Measurements from ENCODE around the gene ARFRP1.
A peak's percentile ranks its signal among the peaks of the same experiment; 100 is the strongest.

ARFRP1 gene

DNA sequence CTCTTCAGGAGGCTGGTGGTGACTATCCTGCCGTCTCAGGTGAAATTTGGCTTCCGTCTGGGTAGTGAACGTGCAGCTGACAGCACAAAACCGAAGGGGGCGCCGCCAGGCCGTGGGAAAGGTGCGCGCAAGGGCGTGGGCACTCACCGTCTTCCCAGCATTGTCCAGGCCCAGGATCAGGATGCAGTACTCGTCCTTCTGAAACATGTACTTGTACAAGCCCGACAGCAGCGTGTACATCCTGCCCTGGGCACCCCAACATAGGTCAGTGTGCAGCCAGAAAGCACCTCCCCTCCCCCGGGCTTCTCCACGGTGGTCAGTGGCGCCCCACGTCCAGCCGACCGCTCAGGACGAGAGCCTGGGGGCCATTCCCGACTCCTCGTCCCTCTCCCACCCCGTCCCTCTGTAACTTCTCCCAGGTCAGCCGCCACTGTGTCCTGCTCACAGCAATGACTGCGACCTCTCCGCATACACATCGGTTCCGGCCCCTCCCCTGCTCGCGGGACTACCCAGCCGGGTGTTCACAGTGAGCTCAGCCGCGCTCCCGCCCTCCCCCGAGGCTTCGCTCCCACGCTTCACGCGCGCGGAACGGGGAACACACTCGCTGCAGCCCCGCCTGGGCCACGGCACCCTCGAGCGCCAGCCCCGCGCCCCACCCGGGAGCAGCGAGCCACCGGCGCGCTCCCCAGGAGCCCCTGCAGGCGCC lies 771 bp downstream of the ARFRP1 start:
- POLR2A ChIA-PET: interaction anchor here (1.2 to 1.6 kb wide), 7 partner anchors 8 to 186 kb away, joined by 3 to 10 read pairs (median 4); partner anchors contain the start of gene TPD52L2
- CTCF ChIA-PET: interaction anchor here (1.0 to 1.5 kb wide), 3 partner anchors 8 to 273 kb away, joined by 3 to 6 read pairs (median 3); partner anchors contain the start of genes PTK6 and SAMD10
- H3K4me3 ChIP-seq (ENCODE audit: low read depth, low read length): peak overlapping the region; percentile 77
- TF ChIP-seq, protein P1, sequence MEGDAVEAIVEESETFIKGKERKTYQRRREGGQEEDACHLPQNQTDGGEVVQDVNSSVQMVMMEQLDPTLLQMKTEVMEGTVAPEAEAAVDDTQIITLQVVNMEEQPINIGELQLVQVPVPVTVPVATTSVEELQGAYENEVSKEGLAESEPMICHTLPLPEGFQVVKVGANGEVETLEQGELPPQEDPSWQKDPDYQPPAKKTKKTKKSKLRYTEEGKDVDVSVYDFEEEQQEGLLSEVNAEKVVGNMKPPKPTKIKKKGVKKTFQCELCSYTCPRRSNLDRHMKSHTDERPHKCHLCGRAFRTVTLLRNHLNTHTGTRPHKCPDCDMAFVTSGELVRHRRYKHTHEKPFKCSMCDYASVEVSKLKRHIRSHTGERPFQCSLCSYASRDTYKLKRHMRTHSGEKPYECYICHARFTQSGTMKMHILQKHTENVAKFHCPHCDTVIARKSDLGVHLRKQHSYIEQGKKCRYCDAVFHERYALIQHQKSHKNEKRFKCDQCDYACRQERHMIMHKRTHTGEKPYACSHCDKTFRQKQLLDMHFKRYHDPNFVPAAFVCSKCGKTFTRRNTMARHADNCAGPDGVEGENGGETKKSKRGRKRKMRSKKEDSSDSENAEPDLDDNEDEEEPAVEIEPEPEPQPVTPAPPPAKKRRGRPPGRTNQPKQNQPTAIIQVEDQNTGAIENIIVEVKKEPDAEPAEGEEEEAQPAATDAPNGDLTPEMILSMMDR (IDR thresholded peaks at IDR 0.05; ENCODE audit: insufficient read depth, low read length, missing control alignments): peak; percentile 24
- no peak for DNase-seq (ENCODE audit: low read depth, low spot score)

DNA sequence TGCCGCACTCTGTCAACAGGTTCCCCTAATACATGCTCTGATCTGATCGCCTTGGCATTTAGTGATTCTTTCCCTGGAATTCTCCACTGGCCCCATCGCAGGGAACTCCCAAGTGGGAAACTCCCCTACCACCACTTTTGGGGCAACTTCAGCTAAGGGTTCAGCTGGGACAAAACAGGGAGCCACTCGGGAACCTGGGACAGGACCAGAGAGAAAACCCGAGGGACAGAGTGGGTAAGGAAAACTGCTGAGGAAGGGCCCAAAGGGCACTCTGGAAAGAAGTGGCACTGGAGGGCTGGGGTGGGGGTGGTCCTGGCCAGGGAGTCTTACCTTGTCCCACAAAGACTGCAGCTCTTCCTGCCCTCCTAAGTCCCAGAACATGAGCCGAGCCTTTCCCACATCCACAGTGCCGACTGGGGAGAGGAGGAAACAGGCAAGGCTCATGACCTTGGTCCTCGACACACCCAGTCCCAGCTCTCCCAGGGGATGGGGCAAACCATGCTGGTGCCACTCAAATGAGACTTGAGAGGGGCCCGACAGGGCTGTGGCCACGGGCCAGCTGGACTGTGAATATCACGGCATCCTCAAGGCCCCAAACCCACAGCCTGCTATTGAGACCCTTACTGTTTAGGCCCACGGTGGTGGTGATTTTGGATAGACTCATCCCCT lies 1.6 kb downstream of the ARFRP1 start:
- TF ChIP-seq, protein P1 (IDR thresholded peaks at IDR 0.05; ENCODE audit: insufficient read depth, low read length, missing control alignments): no peak
- CTCF ChIA-PET: interaction anchor here (1.5 kb wide), 1 partner anchor 7 kb away, joined by 6 read pairs; no protein-coding TSS in a partner anchor
- POLR2A ChIA-PET: interaction anchor here (1.2 kb wide), 1 partner anchor 159 kb away, joined by 3 read pairs; the partner anchor contains the start of gene TPD52L2
- no peak for DNase-seq (ENCODE audit: low read depth, low spot score)
- peak overlapping the region; percentile 77 for H3K4me3 ChIP-seq (ENCODE audit: low read depth, low read length)

DNA sequence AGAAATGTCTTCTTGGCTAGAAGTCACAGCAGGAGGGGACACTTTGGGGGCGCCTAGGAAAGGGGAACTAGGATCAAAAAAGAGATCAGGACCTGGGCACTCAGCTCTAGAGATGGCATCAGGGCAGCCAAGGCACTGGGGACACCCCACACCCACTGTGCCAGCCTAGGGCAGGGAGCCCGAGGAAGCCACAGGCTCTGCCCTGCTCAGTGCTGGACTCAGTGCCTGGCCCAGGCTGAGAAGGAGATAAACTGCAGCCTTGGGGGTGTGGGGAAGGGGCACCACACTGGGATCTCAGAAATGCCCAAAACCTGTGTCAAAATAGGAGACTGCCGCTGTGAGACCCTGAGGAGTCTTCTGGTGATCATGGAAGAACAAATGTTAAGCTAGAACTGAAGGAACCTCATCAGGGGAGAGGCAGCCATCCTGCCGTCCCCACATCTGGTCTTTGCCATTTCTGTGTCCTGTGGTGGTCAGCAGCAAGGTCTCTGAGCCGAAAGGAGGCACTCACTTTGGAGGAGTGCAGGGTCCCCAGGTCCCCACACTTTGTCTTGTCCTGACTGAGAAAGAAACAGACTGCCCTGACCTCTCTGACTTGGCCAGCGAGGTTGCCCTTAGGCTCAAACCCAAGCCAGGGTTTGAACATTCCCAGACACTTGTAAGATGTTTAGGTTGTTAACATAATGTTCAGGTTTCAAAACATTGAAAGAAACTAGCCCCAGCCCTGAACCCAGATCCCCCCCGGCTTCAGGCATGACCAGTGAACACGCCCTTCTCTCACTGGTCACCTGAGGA lies 2.3 kb downstream of the ARFRP1 start:
- CTCF ChIA-PET: no interaction called here
- DNase-seq (ENCODE audit: low read depth, low spot score): no peak
- POLR2A ChIA-PET: interaction anchor here (1.2 kb wide), 1 partner anchor 160 kb away, joined by 3 read pairs; the partner anchor contains the start of gene TPD52L2
- no peak overlapping the region for H3K4me3 ChIP-seq (ENCODE audit: low read depth, low read length)
- TF ChIP-seq, protein P1 (IDR thresholded peaks at IDR 0.05; ENCODE audit: insufficient read depth, low read length, missing control alignments): no peak

DNA sequence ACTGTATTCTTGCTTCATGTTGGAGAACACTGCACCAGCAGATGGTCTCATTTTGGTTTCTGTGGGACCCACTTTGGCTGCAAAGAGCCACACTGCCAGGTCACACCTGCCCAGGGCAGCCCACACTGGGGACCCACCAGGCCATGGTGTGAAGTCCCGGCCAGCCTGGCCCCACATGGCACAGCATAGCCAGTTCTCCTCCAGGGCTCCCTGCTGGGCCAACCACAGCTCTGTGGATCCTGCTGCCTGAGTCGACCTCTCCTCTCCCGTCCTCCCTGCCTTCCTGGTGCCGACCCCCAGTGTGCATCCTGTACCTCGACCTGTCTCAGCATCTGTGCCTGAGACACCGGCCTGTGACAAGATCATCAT lies 3.0 kb downstream of the ARFRP1 start:
- ChIA-PET CTCF (no interaction called here), POLR2A (no interaction called here)
- TF ChIP-seq, protein P1 (IDR thresholded peaks at IDR 0.05; ENCODE audit: insufficient read depth, low read length, missing control alignments): no peak
- H3K4me3 ChIP-seq (ENCODE audit: low read depth, low read length): no peak overlapping the region
- no peak for DNase-seq (ENCODE audit: low read depth, low spot score)

DNA sequence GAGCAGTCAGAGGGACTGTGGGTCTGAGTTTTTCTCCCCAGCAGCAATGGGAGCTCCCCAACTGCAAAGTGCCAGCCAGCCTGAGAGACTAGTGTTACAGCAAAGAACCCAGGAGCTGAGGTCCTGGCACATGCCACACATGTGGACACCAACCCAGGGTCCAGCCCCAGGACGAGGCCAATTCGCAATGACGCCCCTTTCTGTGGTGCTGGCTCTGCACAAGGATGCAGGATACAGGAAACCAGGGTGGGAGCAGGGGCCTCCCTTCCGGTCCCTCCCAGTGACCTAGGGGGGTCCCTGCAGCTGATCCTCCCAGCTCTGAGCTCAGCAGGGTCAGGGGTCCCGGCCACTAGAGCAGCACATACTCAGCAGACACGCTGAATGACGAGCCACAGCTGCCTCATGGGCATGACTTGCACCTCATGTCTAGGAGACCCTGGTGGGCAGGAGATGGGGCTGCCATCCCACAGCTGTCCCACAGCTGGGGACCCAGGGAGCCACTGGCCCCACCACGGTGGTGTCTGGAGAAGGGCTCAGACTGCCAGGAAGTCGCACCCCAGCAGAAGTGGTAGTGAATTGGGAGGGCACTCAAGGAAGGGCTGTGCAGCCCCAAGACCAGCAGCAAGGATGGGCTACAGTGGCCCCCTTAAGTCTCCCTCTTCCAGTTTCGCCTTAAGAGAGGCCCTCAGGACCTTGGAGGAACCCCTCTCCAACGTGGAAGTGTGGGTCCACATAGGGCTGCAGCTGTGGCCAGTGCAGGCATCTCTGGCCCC lies 3.6 kb downstream of the ARFRP1 start:
- TF ChIP-seq, protein P1 (IDR thresholded peaks at IDR 0.05; ENCODE audit: insufficient read depth, low read length, missing control alignments): no peak
- H3K4me3 ChIP-seq (ENCODE audit: low read depth, low read length): no peak overlapping the region
- CTCF ChIA-PET: no interaction called here
- POLR2A ChIA-PET: no interaction called here
- DNase-seq (ENCODE audit: low read depth, low spot score): no peak

Measured in AG04449 (cell line).